ENCODE results near the gene ZNF407.

ZNF407 gene

DNA sequence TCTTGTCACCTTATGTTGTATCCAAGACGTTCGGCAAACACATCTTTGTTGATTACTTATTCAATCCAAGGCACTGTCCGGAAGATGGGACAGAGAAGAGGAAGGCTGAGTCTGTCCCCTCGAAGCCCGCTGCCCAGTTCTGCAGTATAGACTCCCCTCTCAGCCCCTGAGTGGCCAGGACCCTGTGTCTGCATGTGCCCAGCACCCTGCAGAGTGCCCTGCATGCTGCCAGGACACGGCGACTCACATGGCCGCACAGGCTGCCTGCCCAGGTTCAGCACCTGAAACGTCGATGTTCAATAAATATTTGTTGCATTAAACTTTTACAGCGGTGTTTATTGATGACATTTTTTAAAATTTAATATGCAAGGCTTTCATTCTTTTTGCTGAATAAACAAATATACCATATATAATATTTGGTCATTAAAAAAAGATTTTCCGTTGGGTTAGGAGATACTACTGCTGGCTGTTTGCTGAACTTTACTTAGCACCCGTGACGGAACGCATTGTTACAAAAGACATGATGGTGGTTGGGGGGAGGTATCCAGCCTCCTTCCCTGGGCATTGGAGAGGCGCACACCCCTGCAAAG, 464.7 kb downstream of the ZNF407 start:
- Histone ChIP-seq H3K4me3 (ENCODE audit: extremely low read depth, insufficient read depth, low read length, poor library complexity, severe bottlenecking) (no peak overlapping the region), H3K4me1 (ENCODE audit: control insufficient read depth, insufficient read depth, low read length, poor library complexity, severe bottlenecking) (no peaks in the 10 kb centered on the region), H3K9me3 (ENCODE audit: control insufficient read depth, low read length) (no peaks in the 10 kb centered on the region), H3K36me3 (ENCODE audit: control insufficient read depth, insufficient read depth, low read length) (peaks cover 3% of the 10 kb centered on the region), H3K27ac (ENCODE audit: low read depth, low read length, severe bottlenecking) (no peak overlapping the region)
- 91 to 97% methylated on average over 13 to 14 of the region's 16 CpGs for WGBS, 2 experiments (ENCODE audit: insufficient coverage in 2 of 2)

DNA sequence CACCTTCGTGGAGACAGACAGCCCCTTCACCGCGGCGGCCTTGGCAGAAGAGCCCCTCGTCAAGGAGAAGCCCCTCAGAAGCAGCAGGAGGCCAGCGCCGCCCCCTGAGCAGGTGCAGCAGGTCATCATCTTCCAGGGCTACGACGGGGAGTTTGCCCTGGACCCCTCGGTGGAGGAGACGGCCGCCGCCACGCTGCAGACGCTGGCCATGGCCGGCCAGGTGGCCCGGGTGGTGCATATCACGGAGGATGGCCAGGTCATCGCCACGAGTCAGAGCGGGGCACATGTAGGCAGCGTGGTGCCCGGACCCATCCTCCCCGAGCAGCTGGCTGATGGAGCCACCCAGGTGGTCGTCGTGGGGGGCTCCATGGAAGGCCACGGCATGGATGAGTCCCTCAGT, 465.5 kb downstream of the ZNF407 start:
- H3K9me3 ChIP-seq (ENCODE audit: control insufficient read depth, low read length), result no peaks in the 10 kb centered on the region
- peaks cover 3% of the 10 kb centered on the region for H3K36me3 ChIP-seq (ENCODE audit: control insufficient read depth, insufficient read depth, low read length)
- no peak overlapping the region for H3K27ac ChIP-seq (ENCODE audit: low read depth, low read length, severe bottlenecking)
- no peak overlapping the region for H3K4me3 ChIP-seq (ENCODE audit: extremely low read depth, insufficient read depth, low read length, poor library complexity, severe bottlenecking)
- 92 to 96% methylated on average over 19 to 27 of the region's 27 CpGs for WGBS, 2 experiments (ENCODE audit: insufficient coverage in 2 of 2)
- H3K4me1 ChIP-seq (ENCODE audit: control insufficient read depth, insufficient read depth, low read length, poor library complexity, severe bottlenecking), result no peaks in the 10 kb centered on the region

DNA sequence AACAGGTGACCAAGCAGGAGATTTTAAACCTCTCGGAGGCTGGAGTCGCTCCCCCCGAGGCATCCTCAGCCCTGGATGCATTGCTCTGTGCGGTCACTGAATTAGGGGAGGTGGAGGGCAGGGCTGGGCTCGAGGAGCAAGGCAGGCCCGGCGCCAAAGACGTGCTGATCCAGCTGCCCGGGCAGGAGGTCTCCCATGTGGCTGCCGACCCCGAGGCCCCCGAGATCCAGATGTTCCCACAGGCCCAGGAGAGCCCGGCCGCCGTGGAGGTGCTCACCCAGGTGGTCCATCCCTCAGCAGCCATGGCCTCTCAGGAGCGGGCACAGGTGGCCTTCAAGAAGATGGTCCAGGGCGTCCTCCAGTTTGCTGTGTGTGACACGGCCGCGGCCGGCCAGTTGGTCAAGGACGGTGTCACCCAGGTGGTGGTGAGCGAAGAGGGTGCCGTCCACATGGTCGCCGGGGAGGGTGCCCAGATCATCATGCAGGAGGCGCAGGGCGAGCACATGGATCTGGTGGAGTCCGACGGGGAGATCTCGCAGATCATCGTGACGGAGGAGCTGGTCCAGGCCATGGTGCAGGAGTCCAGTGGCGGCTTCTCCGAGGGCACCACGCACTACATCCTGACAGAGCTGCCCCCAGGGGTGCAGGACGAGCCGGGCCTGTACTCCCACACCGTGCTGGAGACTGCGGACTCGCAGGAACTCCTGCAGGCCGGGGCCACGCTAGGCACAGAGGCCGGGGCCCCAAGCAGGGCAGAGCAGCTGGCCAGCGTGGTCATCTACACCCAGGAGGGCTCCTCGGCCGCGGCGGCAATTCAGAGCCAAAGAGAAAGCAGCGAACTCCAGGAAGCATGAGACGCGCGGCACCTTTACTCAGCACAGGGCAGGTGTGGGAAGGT, 466.2 kb downstream of the ZNF407 start:
- peaks cover 3% of the 10 kb centered on the region for H3K36me3 ChIP-seq (ENCODE audit: control insufficient read depth, insufficient read depth, low read length)
- WGBS, 2 experiments (ENCODE audit: insufficient coverage in 2 of 2), result 93 to 94% methylated on average over 47 to 50 of the region's 53 CpGs
- no peak overlapping the region for H3K27ac ChIP-seq (ENCODE audit: low read depth, low read length, severe bottlenecking)
- no peaks in the 10 kb centered on the region for H3K9me3 ChIP-seq (ENCODE audit: control insufficient read depth, low read length)
- no peak overlapping the region for H3K4me3 ChIP-seq (ENCODE audit: extremely low read depth, insufficient read depth, low read length, poor library complexity, severe bottlenecking)
- no peaks in the 10 kb centered on the region for H3K4me1 ChIP-seq (ENCODE audit: control insufficient read depth, insufficient read depth, low read length, poor library complexity, severe bottlenecking)

DNA sequence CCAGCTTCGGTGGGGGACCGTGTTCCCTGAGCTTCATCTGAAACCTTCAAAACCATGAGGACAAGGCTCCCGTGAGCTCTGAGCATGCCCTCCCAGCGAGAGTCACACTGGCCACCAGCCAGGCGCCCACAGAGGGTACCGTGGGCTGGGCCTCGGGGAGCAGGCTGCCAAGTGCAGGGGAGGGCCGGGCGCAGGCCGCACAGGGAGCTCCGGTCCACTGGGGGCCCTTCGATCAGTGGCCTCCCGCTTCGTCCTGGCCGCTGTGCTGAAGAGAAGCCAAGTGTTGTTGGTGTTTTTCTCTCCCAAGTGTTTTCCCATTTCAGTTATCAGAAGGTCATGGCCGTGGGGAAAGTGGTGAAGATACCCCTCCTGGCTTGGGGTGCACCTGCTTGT, 466.8 kb downstream of the ZNF407 start:
- H3K4me1 ChIP-seq (ENCODE audit: control insufficient read depth, insufficient read depth, low read length, poor library complexity, severe bottlenecking), result no peaks in the 10 kb centered on the region
- H3K4me3 ChIP-seq (ENCODE audit: extremely low read depth, insufficient read depth, low read length, poor library complexity, severe bottlenecking), result no peak overlapping the region
- WGBS, 2 experiments (ENCODE audit: insufficient coverage in 2 of 2), result 95 to 96% methylated on average over 6 to 8 of the region's 16 CpGs
- H3K9me3 ChIP-seq (ENCODE audit: control insufficient read depth, low read length), result no peaks in the 10 kb centered on the region
- no peak overlapping the region for H3K27ac ChIP-seq (ENCODE audit: low read depth, low read length, severe bottlenecking)
- H3K36me3 ChIP-seq (ENCODE audit: control insufficient read depth, insufficient read depth, low read length), result peaks cover 3% of the 10 kb centered on the region

DNA sequence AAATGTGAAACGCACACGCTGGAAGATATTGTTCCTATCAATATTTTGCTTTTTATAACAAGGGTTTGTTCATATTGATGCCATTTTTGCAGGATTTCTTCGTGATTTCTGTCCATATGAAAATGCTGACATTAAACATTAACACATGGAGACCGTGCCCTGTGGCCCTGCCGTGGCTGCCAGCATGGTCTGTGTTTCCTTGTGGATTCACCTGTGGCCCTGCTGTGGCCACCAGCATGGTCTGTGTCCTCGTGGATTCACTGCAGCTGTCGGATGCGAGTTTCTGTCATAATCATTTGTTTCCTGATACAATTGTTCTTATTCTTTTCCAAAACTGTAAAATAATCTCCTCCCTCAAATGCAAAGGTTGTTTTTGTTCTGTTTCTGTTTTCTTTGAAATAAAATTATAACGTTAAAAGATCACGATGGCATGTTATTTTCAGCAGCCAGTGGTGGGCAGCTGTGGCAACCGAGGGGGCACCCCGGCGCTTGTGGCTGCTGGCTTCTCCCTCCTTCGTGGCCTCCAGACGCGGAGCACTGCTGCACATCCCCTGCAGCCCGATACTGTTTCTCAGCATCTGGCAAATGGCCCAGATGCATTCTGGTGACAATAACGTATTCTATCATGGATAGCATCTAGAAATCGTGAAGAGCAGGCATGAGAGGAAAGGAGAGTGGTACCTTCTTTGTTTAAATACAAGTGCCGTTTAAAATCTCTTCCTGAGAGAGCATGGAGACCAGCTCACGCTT, 467.8 kb downstream of the ZNF407 start:
- peaks cover 3% of the 10 kb centered on the region for H3K36me3 ChIP-seq (ENCODE audit: control insufficient read depth, insufficient read depth, low read length)
- 92 to 93% methylated on average over 16 to 19 of the region's 21 CpGs for WGBS, 2 experiments (ENCODE audit: insufficient coverage in 2 of 2)
- peaks cover 3% of the 10 kb centered on the region for H3K4me1 ChIP-seq (ENCODE audit: control insufficient read depth, insufficient read depth, low read length, poor library complexity, severe bottlenecking)
- H3K4me3 ChIP-seq (ENCODE audit: extremely low read depth, insufficient read depth, low read length, poor library complexity, severe bottlenecking), result no peak overlapping the region
- no peak overlapping the region for H3K27ac ChIP-seq (ENCODE audit: low read depth, low read length, severe bottlenecking)
- H3K9me3 ChIP-seq (ENCODE audit: control insufficient read depth, low read length), result no peaks in the 10 kb centered on the region

DNA sequence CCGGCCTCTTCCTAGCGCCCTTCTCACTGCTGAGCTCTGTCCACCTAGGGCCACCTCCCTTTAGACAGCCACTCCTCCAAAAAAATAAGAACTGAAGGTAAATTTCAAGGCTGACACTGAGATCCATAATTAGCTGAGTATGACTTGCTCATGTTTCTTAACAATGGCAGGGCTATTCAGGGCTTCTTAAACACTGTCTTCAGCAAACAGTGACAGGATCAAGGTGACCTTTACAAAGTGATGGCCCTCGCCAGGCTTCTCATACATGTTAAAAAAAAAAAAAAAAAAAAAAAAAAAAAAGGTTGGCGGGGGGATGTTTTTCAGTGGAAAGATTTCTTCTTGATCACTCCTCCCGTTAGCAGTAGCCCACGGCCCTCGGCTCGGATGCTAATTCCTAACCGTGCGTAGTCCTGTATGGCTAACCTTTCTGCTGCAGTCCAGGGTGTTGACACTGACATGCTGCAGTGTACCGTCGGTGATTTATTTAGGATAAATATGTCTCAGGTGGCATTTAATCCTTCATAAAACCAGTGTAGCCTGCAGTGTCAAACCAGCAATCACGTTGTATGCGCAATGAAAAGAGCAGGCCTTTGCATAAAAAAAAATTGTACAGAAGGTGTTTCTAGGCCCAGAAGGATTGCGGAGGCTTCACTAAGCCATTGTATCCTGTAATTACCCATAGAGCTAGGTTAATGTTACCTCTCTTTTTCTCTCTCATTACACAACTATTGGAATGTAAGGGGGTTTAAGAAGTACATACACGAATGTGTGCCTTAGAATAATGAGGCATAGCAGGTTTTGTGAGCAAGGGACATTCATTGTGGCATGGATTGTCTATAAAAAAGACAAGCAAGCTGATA, 468.6 kb downstream of the ZNF407 start:
- 89 to 93% methylated on average over 6 to 10 of the region's 16 CpGs for WGBS, 2 experiments (ENCODE audit: insufficient coverage in 2 of 2)
- Histone ChIP-seq H3K36me3 (ENCODE audit: control insufficient read depth, insufficient read depth, low read length) (peaks cover 3% of the 10 kb centered on the region), H3K27ac (ENCODE audit: low read depth, low read length, severe bottlenecking) (no peak overlapping the region), H3K4me1 (ENCODE audit: control insufficient read depth, insufficient read depth, low read length, poor library complexity, severe bottlenecking) (peaks cover 9% of the 10 kb centered on the region), H3K9me3 (ENCODE audit: control insufficient read depth, low read length) (no peaks in the 10 kb centered on the region), H3K4me3 (ENCODE audit: extremely low read depth, insufficient read depth, low read length, poor library complexity, severe bottlenecking) (no peak overlapping the region)

DNA sequence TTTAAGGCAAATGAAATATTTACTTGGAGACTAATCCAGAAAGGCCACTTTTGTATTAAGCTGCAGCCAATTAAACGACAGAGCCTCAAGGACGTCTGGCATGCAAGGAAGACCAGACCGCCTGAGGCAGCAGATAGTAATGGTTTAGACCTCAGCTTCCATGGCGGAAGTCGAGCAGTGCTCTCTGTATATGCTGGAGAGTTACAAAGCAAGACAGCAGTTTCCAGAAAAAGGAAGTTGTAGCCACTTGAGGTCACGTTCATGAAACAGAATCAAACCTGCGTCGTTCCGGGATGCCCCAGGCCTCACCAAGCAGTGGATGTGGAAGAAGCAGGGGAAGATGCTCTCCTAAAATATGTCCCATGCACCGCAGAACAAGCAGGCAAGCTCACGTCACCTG, 469.3 kb downstream of the ZNF407 start:
- H3K4me1 ChIP-seq (ENCODE audit: control insufficient read depth, insufficient read depth, low read length, poor library complexity, severe bottlenecking), result peaks cover 15% of the 10 kb centered on the region
- no peak overlapping the region for H3K4me3 ChIP-seq (ENCODE audit: extremely low read depth, insufficient read depth, low read length, poor library complexity, severe bottlenecking)
- no peaks in the 10 kb centered on the region for H3K9me3 ChIP-seq (ENCODE audit: control insufficient read depth, low read length)
- H3K36me3 ChIP-seq (ENCODE audit: control insufficient read depth, insufficient read depth, low read length), result peaks cover 3% of the 10 kb centered on the region
- WGBS, 2 experiments (ENCODE audit: insufficient coverage in 2 of 2), result 93 to 95% methylated on average over 11 of the region's 11 CpGs
- H3K27ac ChIP-seq (ENCODE audit: low read depth, low read length, severe bottlenecking), result no peak overlapping the region

DNA sequence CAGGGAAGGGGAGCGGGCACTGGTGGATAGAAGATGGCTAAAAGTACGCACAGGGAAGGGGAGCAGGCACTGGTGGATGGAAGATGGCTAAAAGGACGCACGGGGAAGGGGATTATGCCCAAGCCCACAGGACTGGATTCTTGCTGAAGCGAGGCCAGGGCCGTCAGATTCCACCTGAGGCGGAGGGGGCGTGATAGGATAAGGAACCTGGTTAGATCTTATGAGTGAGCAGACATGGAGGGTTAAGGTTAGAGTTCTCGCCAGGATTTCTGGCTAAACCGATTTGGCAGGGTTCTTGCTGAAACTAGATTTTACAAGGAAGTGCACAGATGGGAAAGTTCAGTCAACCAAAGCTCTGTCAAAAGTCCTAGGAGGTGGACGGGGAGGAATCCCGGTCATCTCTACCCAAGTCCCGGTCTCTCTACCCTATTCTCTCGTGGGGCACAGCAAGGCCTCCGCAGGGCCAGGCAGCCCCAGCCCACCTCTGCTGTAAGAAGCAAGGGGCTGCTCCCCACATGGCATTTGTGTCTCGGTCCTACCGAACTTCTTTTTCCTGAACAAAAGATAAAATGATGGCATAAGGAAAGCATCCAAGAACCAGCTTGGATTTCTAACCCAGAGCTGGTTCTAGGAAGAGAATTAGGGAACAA, 470.5 kb downstream of the ZNF407 start:
- H3K4me1 ChIP-seq (ENCODE audit: control insufficient read depth, insufficient read depth, low read length, poor library complexity, severe bottlenecking), result peaks cover 15% of the 10 kb centered on the region
- H3K27ac ChIP-seq (ENCODE audit: low read depth, low read length, severe bottlenecking), result no peak overlapping the region
- no peak overlapping the region for H3K4me3 ChIP-seq (ENCODE audit: extremely low read depth, insufficient read depth, low read length, poor library complexity, severe bottlenecking)
- H3K9me3 ChIP-seq (ENCODE audit: control insufficient read depth, low read length), result no peaks in the 10 kb centered on the region
- WGBS, 2 experiments (ENCODE audit: insufficient coverage in 2 of 2), result 85 to 88% methylated on average over 14 to 15 of the region's 17 CpGs
- peaks cover 3% of the 10 kb centered on the region for H3K36me3 ChIP-seq (ENCODE audit: control insufficient read depth, insufficient read depth, low read length)

DNA sequence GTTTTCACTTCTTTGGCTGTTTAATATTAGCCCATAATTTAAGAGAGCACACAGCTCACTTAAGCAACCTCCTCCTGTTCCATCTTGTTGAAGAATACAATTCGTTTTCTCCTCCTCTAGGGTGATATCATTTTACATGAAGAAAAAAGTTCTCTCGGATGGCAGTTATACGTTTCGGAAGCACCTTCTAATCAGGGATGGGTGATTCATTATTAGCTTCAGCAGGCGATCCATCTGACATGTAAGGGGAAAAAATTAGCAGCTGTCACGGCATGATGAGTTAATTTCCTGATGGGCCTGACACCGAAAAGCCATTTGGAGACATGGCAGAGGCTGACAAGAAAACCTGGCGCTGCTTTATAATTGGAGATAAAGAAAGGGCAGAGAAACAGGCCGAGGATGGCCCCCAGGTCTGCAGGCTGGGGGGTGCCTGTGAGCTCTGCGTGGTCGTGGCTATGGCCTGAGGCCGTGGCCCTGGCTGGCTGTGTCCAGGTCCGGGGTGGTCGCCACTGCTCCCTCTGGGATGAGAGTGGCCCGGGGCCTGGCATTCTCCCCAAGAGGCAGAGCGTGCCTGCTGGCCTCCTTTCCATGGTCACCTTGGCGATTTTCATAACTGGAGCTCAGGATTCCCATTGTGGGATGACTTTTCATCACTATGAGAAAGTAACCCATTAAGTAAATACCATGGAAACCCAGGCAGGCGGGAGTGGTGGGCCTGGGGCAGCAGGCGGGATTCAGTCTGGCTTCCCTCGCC, 471.2 kb downstream of the ZNF407 start:
- peaks cover 15% of the 10 kb centered on the region for H3K4me1 ChIP-seq (ENCODE audit: control insufficient read depth, insufficient read depth, low read length, poor library complexity, severe bottlenecking)
- no peak overlapping the region for H3K4me3 ChIP-seq (ENCODE audit: extremely low read depth, insufficient read depth, low read length, poor library complexity, severe bottlenecking)
- WGBS, 2 experiments (ENCODE audit: insufficient coverage in 2 of 2), result 87 to 94% methylated on average over 16 to 17 of the region's 20 CpGs
- no peaks in the 10 kb centered on the region for H3K9me3 ChIP-seq (ENCODE audit: control insufficient read depth, low read length)
- H3K27ac ChIP-seq (ENCODE audit: low read depth, low read length, severe bottlenecking), result no peak overlapping the region
- H3K36me3 ChIP-seq (ENCODE audit: control insufficient read depth, insufficient read depth, low read length), result peaks cover 3% of the 10 kb centered on the region

All from mesodermal cell (in vitro differentiated cells).